Left lung (tissue), 10 donors: Measurements from ENCODE around the gene ZNF841. TPM values are rescaled to one million over a fixed set of nuclear protein-coding genes. Genes with fewer than 3 reads are reported as not detected.

ENCODE experiments used
- ATAC-seq: fragments of 200-7000 bp; cut with Tn5 transposase; one replicate; pipeline ENCODE4 v1.9.1; 2020; ENCODE audit warnings: moderate library complexity
- DNase-seq, 4 donors: peaks; one replicate each; pipeline ENCODE4 v3.0.0-alpha.2; 2013 to 2020
- H3K27ac ChIP-seq, 2 donors: fragments of 200-600 bp; sonication (generic) in 1 of 2; one replicate each; pipeline versions ENCODE4 v1.5.0 to v1.8.0; 2020 to 2021
- H3K27me3 ChIP-seq, 2 donors: fragments of 200-600 bp; sonication (generic) in 1 of 2; one replicate each; pipeline versions ENCODE4 v1.5.0 to v1.8.0; 2020 to 2021
- H3K36me3 ChIP-seq, 2 donors: fragments of 200-600 bp; sonication (generic) in 1 of 2; one replicate each; pipeline versions ENCODE4 v1.5.0 to v1.8.0; 2020 to 2021
- H3K4me1 ChIP-seq, 2 donors: fragments of 200-600 bp; one replicate each; pipeline ENCODE4 v1.8.0; 2021
- H3K4me3 ChIP-seq, 2 donors: fragments of 200-600 bp; sonication (generic) in 1 of 2; one replicate each; pipeline versions ENCODE4 v1.5.0 to v1.8.0; 2020 to 2021; ENCODE audit warnings: mild to moderate bottlenecking in 1 of 2
- H3K9me3 ChIP-seq, 2 donors: fragments of 200-600 bp; sonication (generic) in 1 of 2; one replicate each; pipeline versions ENCODE4 v1.5.0 to v1.8.0; 2020 to 2021
- intact Hi-C, 2 donors: fragments of 100-400 bp; cut with DNase I; formaldehyde crosslinking; loops; one replicate each; pipeline versions ENCODE4 v1.11.2 to v1.14.2; 2022
- polyA plus RNA-seq, 6 donors: library from polyadenylated mRNA; unstranded; fragments of 120-200 nt; gene quantifications; one replicate each; pipeline ENCODE4 v1.2.1, GENCODE V29; 2013; ENCODE audit not compliant: insufficient read length in 6 of 6
- total RNA-seq, 2 donors: library from RNA; stranded (reverse); fragmentation: NEBNext Ultra II Directional; extraction: Animal tissue kit (Norgen Biotek cat#: 25700); gene quantifications; one replicate each; pipeline ENCODE4 v1.2.1, GENCODE V29; 2021
- TF ChIP-seq, protein P1 (sequence below), 2 donors: fragments of 200-600 bp; sonication (generic) in 1 of 2; IDR thresholded peaks; one replicate each; pipeline versions ENCODE4 v1.5.0 to v1.8.0; 2021; ENCODE audit warnings: antibody characterized with exemption in 2 of 2
- donor health status: DM: no; HTN: yes; CAD: no.
- donor health status: DM: no; HTN: no; CAD: no.

ZNF841 gene
- total and polyA plus RNA-seq, 8 donors = 21.0 to 35.4 (median 31.8) TPM

DNA sequence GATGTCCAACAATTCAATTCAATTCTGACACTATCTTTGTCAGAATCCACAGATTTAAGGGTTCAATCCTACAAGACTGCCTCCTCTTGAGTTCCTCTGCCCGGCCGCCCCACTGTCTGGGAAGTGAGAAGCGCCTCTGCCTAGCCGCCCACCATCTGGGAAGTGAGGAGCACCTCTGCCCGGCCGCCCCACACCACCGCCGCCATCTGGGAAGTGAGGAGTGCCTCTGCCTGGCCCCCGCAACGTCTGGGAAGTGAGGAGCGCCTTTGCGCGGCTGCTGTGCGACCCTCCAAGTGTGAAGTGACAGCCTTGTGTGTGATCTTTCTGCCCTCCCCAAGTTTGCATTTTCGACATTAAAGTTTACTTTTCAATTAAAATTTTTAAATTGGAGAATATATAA, 73.4 kb downstream of the ZNF841 start:
- peaks cover 0 to 95% of the 10 kb centered on the region in 2 donors for H3K36me3 ChIP-seq
- ATAC-seq (no peak), DNase-seq (no peak)
- peaks cover 0 to 4% of the 10 kb centered on the region in 2 donors for H3K4me1 ChIP-seq
- no peak overlapping the region for H3K27ac ChIP-seq
- H3K4me3 ChIP-seq = no peak overlapping the region
- TF ChIP-seq, protein P1, sequence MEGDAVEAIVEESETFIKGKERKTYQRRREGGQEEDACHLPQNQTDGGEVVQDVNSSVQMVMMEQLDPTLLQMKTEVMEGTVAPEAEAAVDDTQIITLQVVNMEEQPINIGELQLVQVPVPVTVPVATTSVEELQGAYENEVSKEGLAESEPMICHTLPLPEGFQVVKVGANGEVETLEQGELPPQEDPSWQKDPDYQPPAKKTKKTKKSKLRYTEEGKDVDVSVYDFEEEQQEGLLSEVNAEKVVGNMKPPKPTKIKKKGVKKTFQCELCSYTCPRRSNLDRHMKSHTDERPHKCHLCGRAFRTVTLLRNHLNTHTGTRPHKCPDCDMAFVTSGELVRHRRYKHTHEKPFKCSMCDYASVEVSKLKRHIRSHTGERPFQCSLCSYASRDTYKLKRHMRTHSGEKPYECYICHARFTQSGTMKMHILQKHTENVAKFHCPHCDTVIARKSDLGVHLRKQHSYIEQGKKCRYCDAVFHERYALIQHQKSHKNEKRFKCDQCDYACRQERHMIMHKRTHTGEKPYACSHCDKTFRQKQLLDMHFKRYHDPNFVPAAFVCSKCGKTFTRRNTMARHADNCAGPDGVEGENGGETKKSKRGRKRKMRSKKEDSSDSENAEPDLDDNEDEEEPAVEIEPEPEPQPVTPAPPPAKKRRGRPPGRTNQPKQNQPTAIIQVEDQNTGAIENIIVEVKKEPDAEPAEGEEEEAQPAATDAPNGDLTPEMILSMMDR (IDR thresholded peaks at IDR 0.05) = no peak
- peaks cover 0 to 97% of the 10 kb centered on the region in 2 donors for H3K9me3 ChIP-seq
- intact Hi-C loops = no loop called here
- H3K27me3 ChIP-seq = no peaks in the 10 kb centered on the region

DNA sequence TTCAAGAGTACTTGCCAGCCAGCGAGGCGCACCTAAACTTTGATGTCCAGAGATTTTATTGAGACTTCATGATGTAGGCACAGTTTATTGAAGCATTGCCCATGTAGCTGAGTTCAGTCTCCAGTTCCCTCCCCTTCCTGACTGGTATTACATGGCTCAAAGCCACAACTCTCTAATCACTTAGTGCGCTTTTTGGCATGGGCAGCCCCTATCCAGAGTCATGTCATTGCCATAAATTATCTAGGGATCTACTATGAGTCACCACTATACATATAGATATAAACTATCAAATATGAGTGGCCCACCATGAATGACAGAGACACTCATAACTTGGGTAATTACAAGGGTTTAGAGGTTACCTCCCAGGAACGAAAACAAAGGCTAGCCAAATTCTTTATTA, 75.1 kb downstream of the ZNF841 start:
- TF ChIP-seq, protein P1 (IDR thresholded peaks at IDR 0.05) = no peak
- Histone ChIP-seq H3K4me3 (no peak overlapping the region), H3K4me1 (no peaks in the 10 kb centered on the region), H3K27me3 (no peaks in the 10 kb centered on the region), H3K36me3 (peaks cover 4 to 100% of the 10 kb centered on the region in 2 donors), H3K27ac (no peak overlapping the region), H3K9me3 (peaks cover 0 to 98% of the 10 kb centered on the region in 2 donors)
- no peak for ATAC-seq
- intact Hi-C loops = no loop called here
- no peak for DNase-seq

Other genes starting within 250 kb of the ZNF841 start
- 10 to 100 TPM in 1 of 2 donors, 1 to 10 TPM in 1; 8.5 to 11.8 TPM for gene ZNF577, start 207.8 kb downstream of the ZNF841 start, total RNA-seq
- 10 to 100 TPM; 42.5 to 50.9 (median 43.9) TPM for gene ZNF577, start 207.8 kb downstream of the ZNF841 start, polyA plus RNA-seq
- 10 to 100 TPM in 1 of 2 donors, 1 to 10 TPM in 1; 8.7 to 11.9 TPM for gene ZNF649, start 190.7 kb downstream of the ZNF841 start, total RNA-seq
- 10 to 100 TPM; 24.0 to 29.6 (median 27.4) TPM for gene ZNF649, start 190.7 kb downstream of the ZNF841 start, polyA plus RNA-seq
- gene ZNF613, start 168.3 kb downstream of the ZNF841 start, total RNA-seq = 1 to 10 TPM; 7.0 to 7.7 TPM
- 10 to 100 TPM; 11.5 to 15.5 (median 13.9) TPM for gene ZNF613, start 168.3 kb downstream of the ZNF841 start, polyA plus RNA-seq
- 10 to 100 TPM in 1 of 2 donors, 1 to 10 TPM in 1; 7.8 to 12.5 TPM for gene ZNF350, start 108.9 kb downstream of the ZNF841 start, total RNA-seq
- gene ZNF350, start 108.9 kb downstream of the ZNF841 start, polyA plus RNA-seq = 10 to 100 TPM; 17.5 to 25.8 (median 21.4) TPM
- 1 to 10 TPM; 8.7 to 10.0 TPM for gene ZNF615, start 87.6 kb downstream of the ZNF841 start, total RNA-seq
- 10 to 100 TPM; 20.1 to 27.0 (median 22.4) TPM for gene ZNF615, start 87.6 kb downstream of the ZNF841 start, polyA plus RNA-seq
- 1 to 10 TPM; 5.7 to 7.8 TPM for gene ZNF614, start 67.4 kb downstream of the ZNF841 start, total RNA-seq
- gene ZNF614, start 67.4 kb downstream of the ZNF841 start, polyA plus RNA-seq = 10 to 100 TPM; 17.9 to 22.4 (median 19.7) TPM
- 10 to 100 TPM in 1 of 2 donors, 1 to 10 TPM in 1; 8.7 to 11.2 TPM for gene ZNF432, start 46.9 kb downstream of the ZNF841 start, total RNA-seq
- 10 to 100 TPM; 22.1 to 27.9 (median 25.7) TPM for gene ZNF432, start 46.9 kb downstream of the ZNF841 start, polyA plus RNA-seq
- gene ZNF616, start 44.2 kb upstream of the ZNF841 start, total RNA-seq = 10 to 100 TPM; 12.0 to 14.2 TPM
- 10 to 100 TPM; 19.8 to 26.0 (median 23.7) TPM for gene ZNF616, start 44.2 kb upstream of the ZNF841 start, polyA plus RNA-seq
- gene ZNF836, start 75.9 kb upstream of the ZNF841 start, total RNA-seq = 10 to 100 TPM; 13.1 to 17.4 TPM
- 10 to 100 TPM; 19.8 to 25.1 (median 22.7) TPM for gene ZNF836, start 75.9 kb upstream of the ZNF841 start, polyA plus RNA-seq
- 100 to 1,000 TPM; 193 to 199 TPM for gene PPP2R1A, start 94.3 kb upstream of the ZNF841 start, total RNA-seq
- 100 to 1,000 TPM; 313 to 346 (median 333) TPM for gene PPP2R1A, start 94.3 kb upstream of the ZNF841 start, polyA plus RNA-seq
- 10 to 100 TPM; 14.1 to 16.1 TPM for gene ZNF766, start 173.8 kb upstream of the ZNF841 start, total RNA-seq
- 10 to 100 TPM; 16.4 to 22.8 (median 18.9) TPM for gene ZNF766, start 173.8 kb upstream of the ZNF841 start, polyA plus RNA-seq
- 10 to 100 TPM; 10.7 to 12.1 TPM for gene ZNF480, start 201.4 kb upstream of the ZNF841 start, total RNA-seq
- 10 to 100 TPM; 13.4 to 15.2 (median 14.3) TPM for gene ZNF480, start 201.4 kb upstream of the ZNF841 start, polyA plus RNA-seq
- 1 to 10 TPM; 2.1 to 5.7 TPM for gene ZNF610, start 240.5 kb upstream of the ZNF841 start, total RNA-seq
- 10 to 100 TPM in 5 of 6 donors, 1 to 10 TPM in 1; 9.1 to 13.9 (median 11.5) TPM for gene ZNF610, start 240.5 kb upstream of the ZNF841 start, polyA plus RNA-seq